SHP77 treated with DMSO at 0.1 percent for 48 hours (cell line): Measurements from ENCODE around the gene STX18.
"Not testable (repeated sequence)": the region's sequence is repeated elsewhere in the genome, so short reads cannot be mapped to it uniquely, and the experiment has no call there.

Experiments
- DNase-seq: peaks from one replicate; lab custom pipeline; 2025; lab: John Stamatoyannopoulos, UW

Gene STX18

DNA sequence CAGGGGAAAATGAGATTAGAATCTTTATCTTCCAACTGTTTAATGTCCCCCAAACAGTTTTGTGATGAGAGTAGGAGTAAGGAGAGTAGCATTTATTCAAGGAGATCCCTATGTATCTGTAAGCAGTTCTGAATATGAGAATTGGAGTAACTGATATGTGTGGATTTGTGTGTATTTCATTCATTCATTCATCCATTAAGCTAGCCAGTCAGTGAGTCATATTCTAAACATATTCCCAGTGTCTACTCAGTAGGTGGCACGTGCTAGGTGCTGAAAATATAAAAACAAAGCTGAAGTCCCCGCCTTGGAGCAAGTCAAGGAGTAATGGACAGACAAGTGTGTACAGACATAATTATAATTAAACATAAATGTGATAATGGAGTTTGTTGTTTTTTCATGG is 12.4 kb upstream of the STX18 start:
- no peak for DNase-seq

DNA sequence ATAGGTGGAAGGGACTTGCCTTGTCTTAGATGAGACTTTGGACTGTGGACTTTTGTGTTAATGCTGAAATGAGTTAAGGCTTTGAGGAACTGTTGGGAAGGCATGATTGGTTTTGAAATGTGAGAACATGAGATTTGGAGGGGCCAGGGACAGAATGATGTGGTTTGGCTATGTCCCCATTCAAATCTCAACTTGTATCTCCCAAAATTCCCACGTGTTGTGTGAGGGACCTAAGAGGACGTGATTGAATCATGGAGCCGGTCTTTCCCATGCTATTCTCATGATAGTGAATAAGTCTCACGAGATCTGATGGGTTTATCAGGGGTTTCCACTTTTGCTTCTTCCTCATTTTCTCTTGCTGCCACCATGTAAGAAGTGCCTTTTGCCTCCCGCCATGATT is 10.2 kb upstream of the STX18 start:
- not testable (repeated sequence) for DNase-seq

DNA sequence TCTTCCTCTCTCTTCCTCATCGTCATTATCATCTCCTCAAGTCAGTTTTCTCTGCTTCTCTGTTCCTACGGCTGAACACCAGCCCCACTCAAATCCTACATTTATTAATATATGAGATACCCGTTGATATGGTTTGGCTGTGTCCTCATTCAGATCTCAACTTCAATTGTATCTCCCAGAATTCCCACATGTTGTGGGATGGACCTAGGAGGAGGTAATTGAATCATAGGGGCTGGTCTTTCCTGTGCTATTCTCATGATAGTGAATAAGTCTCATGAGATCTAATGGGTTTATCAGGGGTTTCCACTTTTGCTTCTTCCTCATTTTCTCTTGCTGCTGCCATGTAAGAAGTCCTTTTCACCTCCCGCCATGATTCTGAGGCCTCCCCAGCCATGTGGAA is 8.3 kb upstream of the STX18 start:
- DNase-seq = not testable (repeated sequence)

DNA sequence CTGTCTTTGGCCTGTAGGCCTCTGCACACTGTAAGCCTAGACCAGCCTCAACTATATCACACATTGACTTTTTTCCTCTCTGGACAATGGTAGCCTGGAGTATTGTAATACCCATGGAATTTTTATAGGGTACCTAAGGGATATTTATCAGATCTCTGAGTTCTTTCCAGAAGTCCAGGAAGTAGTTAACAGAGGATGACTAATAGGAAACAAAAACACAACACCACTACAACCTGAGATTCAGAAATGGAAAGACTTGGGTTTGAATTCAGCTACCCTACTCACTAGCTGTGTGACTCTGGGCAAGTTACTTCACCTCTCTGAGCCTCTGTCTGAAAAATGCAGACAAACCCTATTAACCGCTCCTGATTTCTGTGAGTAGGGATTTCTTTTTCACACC is 7.7 kb upstream of the STX18 start:
- DNase-seq = no peak

GRCh38 chr4:4542774-4543485 is 1.1 kb upstream of the STX18 start:
- DNase-seq = no peak

GRCh38 chr4:4541040-4541631 is 712 bp downstream of the STX18 start:
- DNase-seq = no peak

DNA sequence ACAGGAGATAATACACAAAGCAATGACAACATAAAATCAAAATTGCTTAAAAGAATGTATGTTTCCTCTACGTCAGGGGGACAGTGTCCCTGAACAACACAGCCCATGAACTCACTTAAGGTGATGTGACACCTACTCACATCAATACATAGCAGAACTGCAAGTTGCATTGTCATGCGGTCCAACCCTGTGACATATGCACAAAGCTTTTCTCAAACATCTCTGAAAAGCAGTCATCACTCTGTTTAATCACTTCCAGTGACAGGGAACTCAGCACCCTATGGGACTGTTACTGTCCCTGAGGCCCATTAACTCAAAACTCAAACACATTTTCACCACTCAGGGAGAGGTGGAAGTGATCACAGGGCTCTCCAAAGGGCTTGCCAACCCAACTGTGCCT is 2.4 kb downstream of the STX18 start:
- no peak for DNase-seq

GRCh38 chr4:4535590-4535989 is 6.3 kb downstream of the STX18 start:
- DNase-seq = no peak

DNA sequence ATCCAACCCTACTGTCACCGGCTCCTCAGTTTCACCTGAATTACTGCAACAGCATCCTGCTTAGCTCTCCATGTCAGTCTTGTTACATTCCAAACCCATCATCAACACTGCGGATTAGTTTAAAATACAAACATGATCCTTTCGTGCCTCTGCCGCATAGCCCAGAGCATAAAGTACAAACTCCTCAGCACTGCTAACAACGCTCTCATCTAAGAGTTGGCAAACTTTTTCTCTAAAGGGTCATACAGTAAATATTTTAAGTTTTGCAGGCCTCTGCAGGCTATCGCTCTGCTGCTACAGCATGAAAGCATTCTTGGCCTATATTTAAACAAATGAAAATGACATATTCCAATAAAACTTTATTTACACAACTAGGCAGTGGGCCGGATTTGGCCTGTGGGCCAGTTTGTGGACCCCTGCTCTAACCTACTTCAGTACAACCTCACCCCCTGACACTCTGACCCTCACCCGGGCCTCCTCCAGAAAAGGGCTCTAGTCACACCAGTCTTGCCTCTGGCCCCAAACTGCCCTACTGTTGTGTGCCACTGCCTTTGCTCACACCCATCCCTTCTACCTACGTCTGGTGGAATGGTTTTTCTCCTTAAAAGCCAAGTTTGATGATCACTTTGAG is 7.2 kb downstream of the STX18 start:
- DNase-seq = no peak

GRCh38 chr4:4533461-4534169 is 8.2 kb downstream of the STX18 start:
- DNase-seq = no peak

DNA sequence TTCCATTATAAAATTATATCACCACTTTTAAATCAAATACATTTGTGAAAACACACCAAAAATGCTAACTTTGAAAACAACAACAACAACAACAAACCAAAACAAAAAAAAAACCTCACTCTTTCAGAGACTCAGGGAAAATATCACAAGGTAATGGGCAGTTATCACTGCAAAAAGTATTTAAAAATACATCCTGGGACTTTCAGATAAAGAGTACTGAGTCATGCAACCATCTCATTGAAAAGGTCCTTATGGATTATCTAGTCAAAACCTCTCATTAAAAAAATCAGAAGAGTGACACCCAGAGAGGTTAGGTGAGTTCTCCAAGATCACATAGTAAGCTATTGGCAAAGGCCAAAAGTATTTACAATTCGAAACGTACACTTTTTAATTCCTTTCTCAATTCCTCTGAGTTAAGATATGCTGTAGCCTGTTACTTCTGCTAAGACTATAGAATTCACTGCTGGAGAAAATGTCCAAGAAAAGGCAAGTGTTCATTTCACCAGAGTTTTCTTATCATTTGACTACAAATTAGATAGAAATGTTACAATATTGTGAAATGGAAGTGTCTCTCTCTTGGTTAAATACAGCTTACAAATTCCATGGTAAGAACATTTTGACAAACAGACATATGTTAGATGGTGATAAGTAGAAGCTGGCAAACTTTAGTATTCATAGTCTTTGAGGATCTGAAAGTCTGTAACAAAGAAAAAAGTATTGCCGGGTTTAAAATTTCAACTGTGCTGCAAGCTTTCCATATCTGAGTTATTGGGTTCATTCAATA is 9.3 kb downstream of the STX18 start:
- DNase-seq = no peak

GRCh38 chr4:4529392-4529791 is 12.5 kb downstream of the STX18 start:
- no peak for DNase-seq

- DNase-seq = no peak
These were observed 15.4 kb downstream of the STX18 start for GRCh38 chr4:4526401-4526800.

DNA sequence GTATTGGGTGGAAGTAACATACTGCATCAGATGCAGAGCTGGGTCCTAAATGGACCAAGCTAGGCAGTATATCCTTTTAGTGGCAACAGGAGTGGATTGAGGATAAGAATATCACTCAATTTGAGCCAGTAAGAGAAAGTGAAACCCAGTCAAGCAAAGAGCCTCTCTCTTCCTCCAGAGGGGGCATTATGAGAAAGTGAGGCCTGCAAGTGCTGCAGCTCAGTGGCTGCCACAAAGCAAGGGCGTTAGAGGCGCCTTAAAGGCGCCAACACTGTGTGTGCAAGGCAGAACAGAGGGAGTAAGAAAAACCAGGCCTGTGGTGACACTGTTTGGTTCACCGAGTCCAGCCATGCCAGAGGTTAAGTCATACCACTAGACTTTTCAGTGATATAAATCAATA is 17.5 kb downstream of the STX18 start:
- no peak for DNase-seq

- no peak for DNase-seq
These were observed 20.1 kb downstream of the STX18 start for GRCh38 chr4:4521731-4522130.

GRCh38 chr4:4521136-4521535 is 20.7 kb downstream of the STX18 start:
- DNase-seq = no peak

- no peak for DNase-seq
These were observed 22.5 kb downstream of the STX18 start for GRCh38 chr4:4519297-4519894.

GRCh38 chr4:4518747-4519146 is 23.1 kb downstream of the STX18 start:
- DNase-seq = no peak

- DNase-seq = no peak
These were observed 27.1 kb downstream of the STX18 start for GRCh38 chr4:4514786-4515185.

DNA sequence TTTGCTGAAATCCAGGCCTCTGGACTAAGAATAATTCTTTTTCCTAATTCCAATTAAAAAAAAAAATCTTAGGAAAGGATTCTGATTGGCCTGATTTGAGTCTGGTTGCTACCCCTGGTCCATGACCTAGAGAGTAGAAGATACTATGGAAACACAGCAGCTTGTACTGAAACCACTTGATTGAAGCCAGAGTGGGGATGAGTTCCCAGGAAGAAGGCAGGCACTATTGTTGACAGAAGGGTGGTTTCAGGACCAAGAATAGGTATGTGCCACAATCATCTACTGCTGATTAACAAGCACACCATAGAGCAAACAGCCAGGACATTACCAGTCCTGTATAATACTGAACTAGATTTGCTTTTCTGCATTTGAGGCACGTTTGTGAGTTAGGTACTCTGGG is 29.6 kb downstream of the STX18 start:
- no peak for DNase-seq

DNA sequence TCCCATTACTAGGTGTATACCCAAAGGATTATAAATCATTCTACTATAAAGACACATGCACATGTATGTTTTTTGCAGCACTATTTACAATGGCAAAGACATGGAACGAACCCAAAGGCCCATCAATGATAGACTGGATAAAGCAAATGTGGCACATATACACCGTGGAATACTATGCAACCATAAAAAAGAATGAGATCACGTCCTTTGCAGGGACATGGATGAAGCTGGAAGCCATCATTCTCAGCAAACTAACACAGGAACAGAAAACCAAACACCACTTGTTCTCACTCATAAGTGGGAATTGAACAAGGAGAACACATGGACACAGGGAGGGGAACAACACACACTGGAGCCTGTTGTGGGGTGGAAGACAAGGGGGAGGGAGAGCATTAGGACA is 31.2 kb downstream of the STX18 start:
- DNase-seq = not testable (repeated sequence)

DNA sequence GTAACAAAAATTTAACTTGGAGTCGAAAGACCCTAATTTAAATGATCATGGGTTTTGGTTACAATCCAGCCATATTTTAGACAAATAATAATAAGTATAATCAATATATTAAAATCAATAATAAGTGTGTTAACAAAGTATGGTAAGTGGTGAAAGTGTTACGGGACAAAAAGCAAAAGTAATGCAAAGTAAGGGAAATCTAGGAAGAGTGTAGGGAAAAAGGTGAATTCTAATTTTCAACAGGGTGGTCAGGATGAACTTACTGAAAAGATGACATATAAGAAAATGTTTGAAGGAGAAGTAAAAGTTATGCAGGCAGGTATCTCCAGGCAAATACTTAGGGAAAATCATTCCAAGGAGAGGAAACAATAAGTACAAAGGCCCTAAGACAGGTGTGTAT is 32.3 kb downstream of the STX18 start:
- DNase-seq = no peak
